Measurements from ENCODE around the gene MGAT3. TPM values are rescaled to one million over a fixed set of nuclear protein-coding genes. Genes with fewer than 3 reads are reported as not detected.

Gene MGAT3
- total RNA-seq, 2 experiments from 2014 or later, result 0.90 to 1.9 TPM

DNA sequence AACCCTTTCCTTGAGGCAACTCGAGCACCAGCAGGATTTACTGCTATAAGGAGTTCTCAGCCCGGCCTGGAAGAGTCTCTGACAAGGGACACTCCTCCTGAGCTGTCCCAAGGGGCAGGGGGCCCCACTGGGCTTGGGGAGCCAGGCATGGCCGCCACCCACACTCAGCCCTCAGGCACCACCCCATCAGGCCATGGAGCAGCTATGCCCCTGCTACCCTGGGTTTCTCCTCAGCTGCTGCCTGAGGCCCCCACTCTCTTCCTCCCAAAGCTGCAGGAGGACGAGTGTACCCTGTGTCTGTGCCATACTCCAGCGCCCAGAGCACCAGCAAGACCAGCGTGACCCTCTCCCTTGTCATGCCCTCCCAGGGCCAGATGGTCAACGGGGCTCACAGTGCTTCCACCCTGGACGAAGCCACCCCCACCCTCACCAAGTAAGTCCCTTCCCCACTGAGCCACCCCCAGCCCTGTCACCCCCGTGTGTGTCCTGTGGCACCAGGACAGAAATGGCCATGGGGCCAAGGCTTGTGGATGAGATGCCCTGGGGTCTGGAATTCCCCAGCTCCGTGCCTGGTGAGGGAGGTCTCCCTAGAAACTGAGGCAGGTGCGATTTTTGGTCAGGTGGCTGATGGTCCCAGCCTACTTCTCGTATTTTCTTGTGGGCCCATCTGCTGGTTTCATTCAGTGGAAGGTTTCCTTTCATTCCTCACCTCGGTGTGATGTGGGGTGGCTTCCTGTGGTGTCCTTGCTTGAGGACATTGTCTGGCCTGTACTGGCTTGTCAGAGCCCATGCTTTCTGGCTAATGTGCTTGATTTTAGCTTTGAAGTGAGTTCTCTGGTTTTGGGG, 28.8 kb upstream of the MGAT3 start:
- H3K27me3 Mint-ChIP-seq, result no peaks in the 10 kb centered on the region
- DNase-seq (no peak), ATAC-seq (no peak)
- no peak overlapping the region for H3K27ac Mint-ChIP-seq
- H3K9me3 Mint-ChIP-seq, result no peaks in the 10 kb centered on the region
- ChIA-PET CTCF (no interaction called here), POLR2A (no interaction called here)
- TF ChIP-seq CTCF (IDR thresholded peaks at IDR 0.05), result no peak
- H3K36me3 Mint-ChIP-seq (ENCODE audit: low read depth), result peaks cover 11% of the 10 kb centered on the region
- H3K4me3 Mint-ChIP-seq, result no peak overlapping the region
- no peaks in the 10 kb centered on the region for H3K4me1 Mint-ChIP-seq (ENCODE audit: low read depth)
- intact Hi-C loops (cut with micrococcal nuclease), result no loop called here

- no peak for ATAC-seq
- ChIA-PET POLR2A (no interaction called here), CTCF (no interaction called here)
- H3K27ac Mint-ChIP-seq, result no peak overlapping the region
- intact Hi-C loops (cut with micrococcal nuclease), result no loop called here
- no peaks in the 10 kb centered on the region for H3K27me3 Mint-ChIP-seq
- H3K36me3 Mint-ChIP-seq (ENCODE audit: low read depth), result peaks cover 11% of the 10 kb centered on the region
- no peaks in the 10 kb centered on the region for H3K4me1 Mint-ChIP-seq (ENCODE audit: low read depth)
- no peak overlapping the region for H3K4me3 Mint-ChIP-seq
- no peak for TF ChIP-seq CTCF (IDR thresholded peaks at IDR 0.05)
- H3K9me3 Mint-ChIP-seq, result no peaks in the 10 kb centered on the region
- DNase-seq, result no peak
Measured at GRCh38 chr22:39428597-39429071, 28.2 kb upstream of the MGAT3 start.

DNA sequence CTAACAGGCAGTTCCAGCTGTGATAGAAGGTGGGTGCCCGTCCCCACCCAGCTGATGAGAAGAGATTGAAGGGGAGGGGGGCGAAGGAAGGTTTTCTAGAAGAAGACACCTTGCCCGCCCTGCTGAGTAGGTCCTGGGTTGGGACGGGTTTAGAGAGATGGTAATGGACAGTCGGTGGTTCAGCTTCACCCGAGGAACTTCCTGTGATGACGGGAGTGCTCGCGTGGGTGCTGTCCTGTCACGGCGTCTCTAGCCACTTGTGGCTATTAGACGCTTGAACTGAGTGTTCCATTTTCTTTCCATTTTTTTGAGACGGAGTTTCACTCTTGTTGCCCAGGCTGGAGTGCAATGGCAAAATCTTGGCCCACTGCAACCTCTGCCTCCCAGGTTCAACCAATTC, 27.6 kb upstream of the MGAT3 start:
- H3K4me1 Mint-ChIP-seq (ENCODE audit: low read depth), result no peaks in the 10 kb centered on the region
- CTCF ChIA-PET, result no interaction called here
- no peak overlapping the region for H3K27ac Mint-ChIP-seq
- DNase-seq, result no peak
- no peak for TF ChIP-seq CTCF (IDR thresholded peaks at IDR 0.05)
- POLR2A ChIA-PET, result no interaction called here
- no peaks in the 10 kb centered on the region for H3K9me3 Mint-ChIP-seq
- intact Hi-C loops (cut with micrococcal nuclease), result no loop called here
- no peaks in the 10 kb centered on the region for H3K27me3 Mint-ChIP-seq
- H3K36me3 Mint-ChIP-seq (ENCODE audit: low read depth), result peaks cover 7% of the 10 kb centered on the region
- H3K4me3 Mint-ChIP-seq, result no peak overlapping the region
- ATAC-seq, result no peak

DNA sequence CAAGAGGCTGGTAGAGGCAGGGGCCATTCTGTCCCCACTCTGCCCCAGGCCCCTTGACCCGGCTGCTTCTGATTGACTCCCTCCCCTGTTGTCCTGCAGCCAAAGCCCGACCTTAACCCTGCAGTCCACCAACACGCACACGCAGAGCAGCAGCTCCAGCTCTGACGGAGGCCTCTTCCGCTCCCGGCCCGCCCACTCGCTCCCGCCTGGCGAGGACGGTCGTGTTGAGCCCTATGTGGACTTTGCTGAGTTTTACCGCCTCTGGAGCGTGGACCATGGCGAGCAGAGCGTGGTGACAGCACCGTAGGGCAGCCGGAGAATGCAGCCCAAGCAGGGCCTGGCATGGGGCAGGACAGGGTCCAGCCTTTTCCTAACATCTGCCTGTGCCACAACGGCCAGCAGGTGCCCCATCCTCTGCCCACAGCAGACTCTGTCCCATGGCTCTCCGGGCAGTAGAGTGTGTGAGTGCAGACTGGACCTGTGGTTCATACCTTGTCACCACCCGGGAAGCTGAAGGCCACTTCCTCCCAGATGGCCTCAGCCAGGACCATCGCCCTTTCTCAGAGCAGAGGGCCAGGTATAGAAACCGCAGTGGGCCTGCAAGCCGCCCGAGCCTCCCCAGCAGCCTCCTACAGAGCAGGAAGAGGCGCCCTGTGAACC, 26.8 kb upstream of the MGAT3 start:
- ChIA-PET CTCF (no interaction called here), POLR2A (no interaction called here)
- H3K27ac Mint-ChIP-seq, result no peak overlapping the region
- DNase-seq (no peak), ATAC-seq (no peak)
- H3K36me3 Mint-ChIP-seq (ENCODE audit: low read depth), result peaks cover 7% of the 10 kb centered on the region
- no peak for TF ChIP-seq CTCF (IDR thresholded peaks at IDR 0.05)
- H3K9me3 Mint-ChIP-seq, result no peaks in the 10 kb centered on the region
- no peaks in the 10 kb centered on the region for H3K27me3 Mint-ChIP-seq
- no peaks in the 10 kb centered on the region for H3K4me1 Mint-ChIP-seq (ENCODE audit: low read depth)
- H3K4me3 Mint-ChIP-seq, result no peak overlapping the region
- intact Hi-C loops (cut with micrococcal nuclease), result no loop called here

- CTCF ChIA-PET, result no interaction called here
Measured at GRCh38 chr22:39430576-39431150, 26.1 kb upstream of the MGAT3 start.

More at GRCh38 chr22:39430576-39431150, 26.1 kb upstream of the MGAT3 start:
- Mint-ChIP-seq H3K9me3 (no peaks in the 10 kb centered on the region), H3K36me3 (ENCODE audit: low read depth) (peaks cover 7% of the 10 kb centered on the region), H3K4me3 (no peak overlapping the region), H3K4me1 (ENCODE audit: low read depth) (no peaks in the 10 kb centered on the region), H3K27ac (no peak overlapping the region), H3K27me3 (no peaks in the 10 kb centered on the region)
- no peak for ATAC-seq
- intact Hi-C loops (cut with micrococcal nuclease), result no loop called here
- no peak for TF ChIP-seq CTCF (IDR thresholded peaks at IDR 0.05)
- DNase-seq, result no peak
- POLR2A ChIA-PET, result no interaction called here

All from activated CD8-positive, alpha-beta T cell treated with anti-CD3 and anti-CD28 coated beads for 36 hours (primary cell).